ENCODE measurements around the gene CCDC18.
"Not testable (repeated sequence)": the region's sequence is repeated elsewhere in the genome, so short reads cannot be mapped to it uniquely, and the experiment has no call there.

CCDC18 gene

DNA sequence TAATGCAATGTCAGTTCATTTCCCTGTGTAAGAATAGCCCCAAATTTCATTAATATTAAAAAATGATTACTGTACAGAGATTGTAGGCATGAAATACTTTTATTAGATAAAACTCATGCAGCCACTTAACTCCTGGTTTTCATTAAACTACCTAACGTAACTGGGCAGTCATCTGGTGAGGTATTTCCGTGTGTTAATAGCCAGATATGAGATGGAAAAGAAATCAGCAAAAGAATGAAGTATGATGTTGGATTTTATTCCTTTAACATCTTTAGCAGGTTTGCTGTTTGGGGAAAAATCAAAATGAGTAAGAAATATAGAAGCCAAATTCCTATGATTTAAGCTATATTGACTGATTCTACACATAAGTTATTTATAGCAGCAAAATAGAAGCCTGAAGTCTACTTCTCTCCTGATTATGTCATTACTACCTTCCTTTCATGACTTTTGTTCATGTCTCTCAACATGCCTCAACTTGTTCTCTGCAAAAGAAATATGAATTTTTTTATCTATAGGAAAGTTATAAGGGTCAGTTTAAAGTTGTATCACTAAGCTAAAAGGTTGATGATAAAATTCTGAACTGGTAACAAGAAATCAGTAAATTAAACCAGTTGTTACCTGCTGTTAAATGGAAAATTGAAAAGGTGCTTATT is 42.6 kb downstream of the CCDC18 start:
- no peak for DNase-seq (ENCODE audit: low read depth in 1 of 2, low spot score in 1 of 2)

DNA sequence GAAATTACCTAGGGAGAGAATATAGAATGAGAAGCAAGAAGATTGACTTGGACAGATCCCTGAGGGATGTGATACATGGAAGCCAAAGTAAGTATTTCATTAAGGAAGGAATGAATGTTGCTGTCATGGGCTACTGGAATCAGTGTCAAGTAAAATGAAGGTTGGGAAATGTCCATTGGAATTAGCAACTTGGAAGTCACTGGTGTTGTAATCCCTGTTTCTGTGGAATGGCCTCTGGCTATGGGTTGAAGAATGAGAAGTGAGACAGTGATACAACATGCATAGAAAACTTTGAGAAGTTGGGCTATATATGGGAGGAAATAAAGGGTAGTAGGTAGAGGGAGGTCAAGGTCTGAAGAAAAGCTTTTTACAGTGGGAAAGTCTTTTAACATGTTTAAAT is 54.7 kb downstream of the CCDC18 start:
- no peak for DNase-seq (ENCODE audit: low read depth in 1 of 2, low spot score in 1 of 2)

DNA sequence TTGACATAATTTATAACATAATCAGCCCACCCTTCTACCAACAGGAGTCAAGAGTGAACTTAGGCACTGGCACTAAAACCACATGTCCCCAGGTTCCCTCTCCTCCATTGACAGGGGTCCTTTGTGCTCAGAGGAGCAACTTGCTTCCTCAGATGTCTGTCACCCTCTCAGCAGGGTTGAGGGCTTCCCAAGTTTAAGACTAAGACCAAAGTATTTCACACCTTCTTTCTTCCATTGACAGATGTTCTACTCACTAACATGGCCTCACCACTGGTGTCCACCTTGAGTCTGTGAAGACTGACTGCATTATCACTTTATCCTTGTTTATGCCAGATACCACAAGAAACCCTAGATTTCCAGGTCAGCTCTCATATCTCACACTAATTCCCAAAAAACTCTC is 56.5 kb downstream of the CCDC18 start:
- DNase-seq (ENCODE audit: low read depth in 1 of 2, low spot score in 1 of 2) = no peak

DNA sequence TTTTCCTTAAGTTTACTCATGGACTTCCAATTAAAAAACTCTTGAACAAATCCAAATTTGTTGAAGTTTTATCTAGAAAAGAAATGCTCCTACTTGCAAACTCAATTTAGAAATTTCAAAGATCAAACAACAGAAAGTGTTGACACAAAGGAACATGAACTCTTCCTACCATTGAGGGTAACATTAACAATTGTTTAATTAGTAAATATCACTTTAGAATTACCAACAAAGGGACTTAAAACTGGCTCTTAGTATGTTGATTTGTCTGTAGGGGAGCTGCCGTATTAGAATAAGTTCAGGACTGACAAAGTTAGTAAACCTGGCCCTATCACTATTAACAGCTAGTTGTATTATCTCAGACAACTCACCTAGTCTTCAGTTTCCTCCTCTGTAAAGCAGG is 57.9 kb downstream of the CCDC18 start:
- DNase-seq (ENCODE audit: low read depth in 1 of 2, low spot score in 1 of 2) = no peak

DNA sequence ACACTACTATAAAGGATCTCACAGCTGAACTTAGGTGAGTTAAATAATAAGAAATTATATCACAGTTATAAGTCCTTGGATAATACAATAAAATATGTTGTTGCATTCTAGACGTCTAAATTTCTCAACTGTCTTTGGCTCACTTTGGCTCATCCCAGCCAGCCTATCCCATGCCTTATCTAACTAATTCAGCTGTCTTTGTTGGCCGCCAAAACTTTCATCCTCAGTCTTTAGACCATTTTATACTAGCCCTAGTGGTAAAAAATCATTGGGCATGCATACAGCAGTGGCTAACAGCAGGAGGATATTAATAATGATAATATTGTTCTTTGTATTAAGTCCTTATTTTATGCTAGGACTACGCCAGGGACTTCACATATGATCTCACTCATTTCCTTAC is 59.3 kb downstream of the CCDC18 start:
- no peak for DNase-seq (ENCODE audit: low read depth in 1 of 2, low spot score in 1 of 2)

DNA sequence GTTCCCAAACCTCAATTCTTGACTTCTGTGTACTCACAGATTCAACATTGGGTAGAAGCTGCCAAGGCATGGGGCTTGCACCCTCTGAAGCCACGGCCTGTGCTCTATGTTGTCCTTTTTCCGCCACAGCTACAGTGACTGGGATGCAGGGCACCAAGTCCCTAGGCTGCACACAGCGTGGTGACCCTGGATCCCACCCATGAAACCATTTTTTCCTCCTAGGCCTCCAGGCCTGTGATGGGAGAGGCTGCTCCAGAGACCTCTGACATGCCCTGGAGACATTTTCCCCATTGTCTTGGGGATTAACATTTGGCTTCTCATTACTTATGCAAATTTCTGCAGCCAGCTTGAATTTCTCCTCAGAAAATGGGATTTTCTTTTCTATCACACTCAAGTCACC is 62.7 kb downstream of the CCDC18 start:
- not testable (repeated sequence) for DNase-seq (ENCODE audit: low read depth in 1 of 2, low spot score in 1 of 2)

DNA sequence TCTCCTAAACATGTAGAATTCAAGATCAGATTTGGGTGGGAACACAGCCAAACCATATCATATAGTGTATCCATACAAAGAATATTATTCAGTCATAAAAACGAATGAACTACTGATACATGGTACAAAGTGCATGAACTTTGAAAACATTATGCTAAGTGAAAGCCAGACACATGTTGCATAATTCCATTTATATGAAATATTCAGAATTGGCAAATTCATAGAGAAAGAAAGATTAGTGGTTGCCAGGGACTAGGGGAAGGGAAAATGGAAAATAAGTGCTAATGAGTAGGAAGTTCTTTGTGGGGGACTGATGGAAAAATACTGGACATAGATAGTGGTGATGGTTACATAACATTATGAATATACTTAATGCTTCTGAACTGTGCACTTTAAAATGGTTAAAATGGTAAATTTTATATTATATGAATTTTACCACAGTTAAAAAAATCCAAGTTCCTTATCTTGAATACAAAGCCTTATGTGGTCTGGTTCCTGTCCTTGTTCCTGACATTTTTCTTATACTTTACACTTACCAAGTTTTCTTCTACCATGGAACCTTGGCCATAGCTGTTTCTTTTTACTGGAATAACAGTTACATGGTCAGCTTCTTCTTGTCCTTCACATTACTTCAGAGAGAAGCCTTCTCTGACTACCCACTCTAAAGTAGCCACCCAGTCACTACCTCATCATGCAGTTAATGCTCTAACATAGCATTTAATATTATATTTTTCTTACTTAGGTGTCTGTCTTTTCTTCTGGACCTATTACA is 64.0 kb downstream of the CCDC18 start:
- no peak for DNase-seq (ENCODE audit: low read depth in 1 of 2, low spot score in 1 of 2)

DNA sequence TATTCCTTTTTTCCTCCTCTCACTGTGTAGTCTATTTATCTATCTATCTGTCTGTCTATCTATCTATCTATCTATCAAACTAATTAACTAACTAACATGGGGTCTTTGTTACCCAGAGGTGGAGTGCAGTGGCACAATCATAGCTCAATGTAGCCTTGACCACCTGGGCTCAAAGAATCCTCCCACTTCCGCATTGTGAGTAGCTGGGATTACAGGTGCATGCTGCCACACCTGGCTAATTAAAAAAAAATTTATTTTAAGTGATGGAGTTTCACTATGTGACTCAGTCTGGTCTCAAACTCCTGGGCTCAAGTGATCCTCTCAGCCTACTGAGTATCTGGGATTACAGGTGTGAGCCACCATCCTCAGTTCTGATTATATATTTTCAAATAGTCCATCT is 71.4 kb downstream of the CCDC18 start:
- no peak for DNase-seq (ENCODE audit: low read depth in 1 of 2, low spot score in 1 of 2)

DNA sequence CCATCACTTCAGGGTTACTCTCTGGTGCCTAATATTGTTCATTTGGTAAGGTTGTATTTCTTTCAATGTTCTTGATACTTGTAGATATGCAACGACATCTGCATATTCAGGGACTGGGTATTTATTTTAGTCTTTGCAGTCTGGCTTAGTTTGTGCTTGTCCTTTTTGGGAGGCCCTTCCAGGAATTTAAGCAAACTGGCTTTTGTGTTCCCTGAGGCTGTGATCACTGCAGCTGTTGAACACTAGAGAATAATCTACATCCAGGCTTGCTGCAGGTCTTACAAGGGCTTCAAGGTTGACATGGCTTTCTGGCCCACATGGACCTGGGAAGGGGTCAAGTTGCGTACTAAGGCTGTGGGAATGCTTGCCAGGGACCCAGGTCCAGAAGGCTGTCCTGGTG is 72.1 kb downstream of the CCDC18 start:
- no peak for DNase-seq (ENCODE audit: low read depth in 1 of 2, low spot score in 1 of 2)

DNA sequence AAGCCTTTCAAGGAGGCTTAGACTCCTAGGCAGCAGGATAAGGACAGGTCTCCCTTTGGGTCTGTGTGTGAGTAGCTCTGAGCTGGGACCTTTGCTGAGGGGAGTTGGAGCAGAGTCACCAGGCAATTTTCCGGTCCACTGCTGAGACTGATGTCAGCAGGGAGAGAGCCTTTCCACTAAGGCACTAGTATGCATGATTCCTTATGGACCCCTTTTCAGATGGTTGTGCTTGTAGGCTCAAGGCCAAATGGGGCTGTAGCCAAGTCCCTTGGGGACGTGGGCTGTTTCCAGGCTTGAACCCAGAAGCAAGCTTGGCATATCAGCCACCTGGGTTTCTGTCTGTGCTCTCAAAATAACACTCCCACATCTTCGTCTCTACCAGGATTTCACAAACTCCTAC is 73.0 kb downstream of the CCDC18 start:
- DNase-seq (ENCODE audit: low read depth in 1 of 2, low spot score in 1 of 2) = no peak

DNA sequence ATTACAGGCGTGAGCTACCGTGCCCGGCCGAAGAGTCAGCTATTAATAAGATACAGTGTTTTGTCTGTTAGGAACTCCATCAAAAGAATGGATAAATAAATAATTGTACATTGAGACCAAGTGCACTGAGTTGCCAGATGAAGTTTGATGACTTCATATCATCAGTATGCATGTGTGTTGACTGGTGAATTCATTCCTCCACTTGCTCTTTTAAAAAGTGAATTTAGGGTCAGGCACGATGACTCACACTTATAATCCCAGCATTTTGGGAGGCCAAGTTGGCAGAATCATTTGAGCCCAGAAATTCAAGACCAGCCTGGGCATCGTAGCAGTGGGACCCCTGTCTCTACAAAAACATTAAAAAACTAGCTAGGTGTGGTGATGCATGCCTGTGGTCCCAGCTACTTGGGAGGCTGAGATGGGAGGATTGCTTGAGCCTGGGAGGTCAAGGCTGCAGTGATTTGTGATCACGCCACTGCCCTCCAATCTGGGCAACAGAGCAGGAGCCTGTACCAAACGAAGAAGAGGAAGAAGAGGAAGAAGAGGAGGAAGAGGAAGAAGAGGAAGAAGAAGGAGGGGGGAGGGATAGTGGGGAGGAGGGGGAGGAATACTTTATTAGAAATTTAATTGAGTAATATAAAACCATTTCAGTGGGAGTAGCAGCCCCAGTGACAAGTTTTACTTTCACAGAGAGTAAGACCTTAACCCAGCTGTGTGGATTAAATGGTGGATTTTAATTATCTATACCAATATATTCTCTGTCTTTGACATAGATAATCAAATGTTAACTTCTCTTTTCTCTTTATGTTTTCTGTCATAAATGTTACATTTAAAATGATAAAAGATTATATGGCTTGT is 74.9 kb downstream of the CCDC18 start:
- DNase-seq (ENCODE audit: low read depth in 1 of 2, low spot score in 1 of 2) = no peak

DNA sequence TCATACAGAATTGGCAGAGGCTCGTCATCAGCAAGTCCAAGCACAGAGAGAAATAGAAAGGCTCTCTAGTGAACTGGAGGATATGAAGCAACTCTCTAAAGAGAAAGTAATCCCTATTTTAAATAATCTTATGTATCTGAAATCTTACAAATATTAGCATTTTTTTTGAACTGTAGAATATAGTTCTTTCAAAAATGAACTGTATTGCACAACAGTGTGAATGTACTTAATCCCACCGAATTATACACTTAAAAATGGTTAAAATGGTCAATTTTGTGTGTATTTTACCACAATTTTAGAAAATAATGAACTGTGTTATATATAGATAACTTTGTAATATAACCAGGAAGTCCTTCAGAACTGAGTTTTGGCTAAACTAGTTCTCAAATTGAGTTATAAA is 75.9 kb downstream of the CCDC18 start:
- DNase-seq (ENCODE audit: low read depth in 1 of 2, low spot score in 1 of 2) = no peak

DNA sequence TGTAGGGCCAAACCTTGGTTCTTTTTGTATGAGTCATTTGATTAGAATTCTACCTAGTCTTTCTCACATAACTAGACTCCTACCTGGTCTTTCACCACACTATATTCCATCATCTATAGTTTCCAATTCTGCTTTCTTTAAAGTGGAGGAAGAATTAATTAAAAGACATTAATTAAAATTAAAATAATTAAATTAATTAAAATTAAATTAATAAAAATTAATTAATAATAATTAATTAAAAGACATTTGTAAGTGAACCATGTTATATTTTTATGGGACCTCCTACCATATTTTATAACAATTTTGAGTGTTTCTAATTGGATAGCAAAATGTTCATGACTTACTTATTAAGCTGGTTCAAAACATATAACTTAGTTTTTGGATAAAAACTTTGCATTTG is 77.4 kb downstream of the CCDC18 start:
- no peak for DNase-seq (ENCODE audit: low read depth in 1 of 2, low spot score in 1 of 2)

DNA sequence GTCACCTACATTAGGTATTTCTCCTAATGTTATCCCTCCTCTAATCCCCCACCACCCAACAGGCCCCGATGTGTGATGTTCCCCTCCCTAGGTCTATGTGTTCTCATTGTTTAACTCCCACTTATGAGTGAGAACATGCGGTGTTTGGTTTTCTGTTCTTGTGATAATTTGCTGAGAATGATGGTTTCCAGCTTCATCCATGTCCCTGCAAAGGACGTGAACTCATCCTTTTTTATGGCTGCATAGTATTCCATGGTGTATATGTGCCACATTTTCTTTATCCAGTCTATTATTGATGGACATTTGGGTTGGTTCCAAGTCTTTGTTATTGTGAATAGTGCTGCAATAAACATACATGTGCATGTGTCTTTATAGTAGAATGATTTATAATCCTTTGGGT is 80.2 kb downstream of the CCDC18 start:
- DNase-seq (ENCODE audit: low read depth in 1 of 2, low spot score in 1 of 2) = not testable (repeated sequence)

DNA sequence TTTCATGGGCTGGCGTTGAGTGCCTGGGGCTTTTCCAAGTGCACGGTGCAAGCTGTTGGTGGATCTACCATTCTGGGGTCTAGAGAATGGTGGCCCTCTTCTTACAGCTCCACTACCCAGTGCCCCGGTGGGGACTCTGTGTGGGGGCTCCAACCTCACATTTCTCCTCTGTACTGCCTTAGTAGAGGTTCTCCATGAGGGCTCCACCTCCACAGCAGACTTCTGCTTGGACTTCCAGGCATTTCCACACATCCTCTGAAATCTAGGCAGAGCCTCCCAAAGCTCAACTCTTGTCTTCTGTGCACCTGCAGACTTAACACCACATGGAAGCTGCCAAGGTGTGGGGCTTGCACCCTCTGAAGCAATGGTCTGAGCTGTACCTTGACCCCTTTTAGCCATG is 82.1 kb downstream of the CCDC18 start:
- no peak for DNase-seq (ENCODE audit: low read depth in 1 of 2, low spot score in 1 of 2)

DNA sequence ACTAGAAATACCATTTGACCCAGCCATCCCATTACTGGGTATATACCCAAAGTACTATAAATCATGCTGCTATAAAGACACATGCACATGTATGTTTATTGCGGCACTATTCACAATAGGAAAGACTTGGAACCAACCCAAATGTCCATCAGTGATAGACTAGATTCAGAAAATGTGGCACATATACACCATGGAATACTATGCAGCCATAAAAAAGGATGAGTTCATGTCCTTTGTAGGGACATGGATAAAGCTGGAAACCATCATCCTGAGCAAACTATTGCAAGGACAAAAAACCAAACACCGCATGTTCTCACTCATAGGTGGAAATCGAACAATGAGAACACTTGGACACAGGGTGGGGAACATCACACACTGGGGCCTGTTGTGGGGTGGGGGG is 88.4 kb downstream of the CCDC18 start:
- DNase-seq (ENCODE audit: low read depth in 1 of 2, low spot score in 1 of 2) = not testable (repeated sequence)

DNA sequence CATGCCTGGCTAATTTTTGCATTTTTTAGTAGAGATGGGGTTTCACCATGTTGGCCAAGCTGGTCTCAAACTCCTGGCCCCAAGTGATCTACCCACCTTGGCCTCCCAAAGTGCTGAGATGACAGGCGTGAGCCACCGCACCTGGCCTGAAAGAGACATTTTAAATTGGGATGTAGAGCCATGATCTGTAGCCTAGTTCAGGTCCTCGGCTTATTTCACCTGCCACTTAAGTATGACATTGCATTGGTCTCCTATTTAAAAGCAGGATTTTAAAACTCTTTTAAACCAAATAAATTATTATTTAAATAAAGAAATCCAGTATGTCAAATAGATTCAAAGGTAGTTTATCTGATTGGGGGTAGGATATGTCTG is 94.7 kb downstream of the CCDC18 start:
- DNase-seq (ENCODE audit: low read depth in 1 of 2, low spot score in 1 of 2) = not testable (repeated sequence)

DNA sequence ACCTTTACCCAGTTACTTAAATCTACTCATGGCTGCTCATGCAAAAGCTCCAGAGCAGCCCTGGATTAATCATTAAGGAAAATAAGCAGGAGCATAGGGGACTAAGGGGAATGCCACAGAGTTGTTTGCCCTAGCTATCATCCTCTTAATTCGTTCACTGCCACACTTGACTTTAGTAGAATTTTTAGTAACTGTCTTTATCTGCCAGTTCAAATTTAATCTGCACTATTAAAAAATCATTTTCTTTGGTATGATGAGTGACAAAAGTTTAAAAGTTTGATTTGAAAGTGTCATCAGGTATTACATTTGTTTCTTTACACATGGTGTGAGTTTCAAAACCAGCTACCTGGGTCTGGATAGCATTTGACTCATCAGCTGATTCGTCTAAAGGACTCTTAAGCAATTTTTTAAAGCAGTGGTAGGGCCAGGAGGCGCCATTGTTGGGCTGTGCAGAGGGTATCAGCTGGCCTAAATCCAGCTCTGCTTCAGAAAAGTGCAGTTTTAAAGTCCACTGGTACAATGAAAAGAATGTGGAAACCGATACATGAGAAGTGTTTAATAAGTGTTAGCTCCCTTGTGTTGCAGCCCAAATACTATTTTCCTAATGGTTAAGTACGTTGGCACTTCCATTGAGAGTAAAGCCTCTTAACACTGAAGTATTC is 95.2 kb downstream of the CCDC18 start:
- no peak for DNase-seq (ENCODE audit: low read depth in 1 of 2, low spot score in 1 of 2)

DNA sequence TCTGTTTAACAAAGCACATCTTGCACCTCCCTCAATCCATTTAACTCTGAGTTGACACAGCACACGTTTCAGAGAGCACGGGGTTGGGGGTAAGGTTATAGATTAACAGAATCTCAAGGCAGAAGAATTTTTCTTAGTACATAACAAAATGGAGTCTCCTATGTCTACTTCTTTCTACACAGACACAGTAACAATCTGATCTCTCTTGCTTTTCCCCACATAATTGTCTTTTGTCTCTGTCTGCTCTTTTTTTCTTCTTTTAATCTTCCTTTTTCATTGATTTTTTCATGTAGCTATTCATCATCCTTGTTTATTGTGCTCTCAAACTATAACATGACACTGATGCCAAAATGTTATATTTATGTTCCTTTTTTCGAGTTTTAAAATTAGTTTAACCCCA is 97.0 kb downstream of the CCDC18 start:
- not testable (repeated sequence) for DNase-seq (ENCODE audit: low read depth in 1 of 2, low spot score in 1 of 2)

DNA sequence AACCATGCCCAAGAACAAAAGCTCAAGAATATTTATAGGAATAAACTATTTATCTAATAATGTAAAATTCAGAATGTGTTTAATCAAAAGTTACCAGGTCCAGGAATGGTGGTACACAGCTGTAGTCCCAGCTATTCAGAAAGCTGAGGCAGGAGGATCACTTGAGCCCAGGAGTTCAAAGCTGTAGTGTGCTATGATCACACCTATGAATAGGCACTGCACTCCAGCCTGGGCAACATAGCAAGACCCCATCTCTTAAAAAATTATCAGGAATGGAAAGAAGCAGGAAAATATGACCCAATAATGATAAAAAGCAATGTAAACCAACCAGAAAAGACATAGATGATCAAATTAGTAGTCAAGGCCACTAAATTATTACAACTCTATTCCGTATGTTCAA is 103.0 kb downstream of the CCDC18 start:
- DNase-seq (ENCODE audit: low read depth in 1 of 2, low spot score in 1 of 2) = no peak

DNA sequence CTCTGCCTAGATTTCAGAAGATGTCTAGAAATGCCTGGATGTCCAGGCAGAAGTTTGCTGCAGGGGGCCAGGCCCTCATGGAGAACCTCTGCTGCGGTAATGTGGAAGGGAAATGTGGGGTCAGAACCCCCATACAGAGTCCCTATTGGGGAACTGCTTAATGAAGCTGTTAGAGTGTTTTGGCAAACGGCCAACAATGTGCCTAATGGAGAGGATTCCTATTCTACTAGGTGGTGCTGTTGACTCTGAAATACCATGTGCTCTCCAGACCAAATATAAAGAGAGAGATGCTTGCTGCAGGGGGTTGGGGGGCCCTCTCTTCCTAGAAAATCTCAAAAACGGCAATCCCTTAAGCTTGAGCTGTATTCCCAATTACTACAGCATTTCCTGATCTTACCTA is 108.0 kb downstream of the CCDC18 start:
- no peak for DNase-seq (ENCODE audit: low read depth in 1 of 2, low spot score in 1 of 2)
